Measurements from ENCODE around the gene PCDH15.

Gene PCDH15

DNA sequence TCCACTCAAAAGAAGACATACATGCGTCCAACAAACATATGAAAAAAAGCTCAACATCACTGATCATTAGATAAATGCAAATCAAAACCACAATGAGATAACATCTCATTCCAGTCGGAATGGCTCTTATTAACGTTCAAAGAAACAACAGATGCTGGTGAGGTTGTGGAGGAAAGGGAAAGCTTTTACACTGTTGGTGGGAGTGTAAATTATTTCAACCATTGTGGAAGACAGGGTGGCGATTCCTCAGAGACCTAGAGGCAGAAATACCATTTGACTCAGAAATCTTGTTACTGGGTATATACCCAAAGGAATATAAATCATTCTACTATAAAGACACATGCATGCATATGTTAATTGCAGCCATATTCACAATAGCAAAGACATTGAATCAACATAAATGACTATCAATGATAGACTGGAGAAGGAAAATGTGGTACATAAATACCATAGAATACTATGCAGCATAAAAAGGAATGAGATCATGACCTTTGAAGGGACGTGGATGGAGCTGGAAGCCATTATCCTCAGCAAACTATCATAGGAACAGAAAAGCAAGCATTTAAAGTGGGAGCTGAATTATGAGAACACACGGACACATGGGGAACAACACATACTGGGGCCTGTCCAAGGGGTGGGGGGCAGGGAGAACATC is 28.4 kb downstream of the PCDH15 start:
- no peaks in the 10 kb centered on the region for H3K79me2 ChIP-seq (ENCODE audit: insufficient read depth, low read length)
- H3K9me2 ChIP-seq (replicated peaks; ENCODE audit: low read depth, low read length), result no peaks in the 10 kb centered on the region
- H3K9me3 ChIP-seq (ENCODE audit: insufficient read depth, low read depth, low read length), result no peaks in the 10 kb centered on the region
- no peaks in the 10 kb centered on the region for H4K20me1 ChIP-seq (ENCODE audit: insufficient read depth, low read length, poor library complexity, severe bottlenecking)
- no peak overlapping the region for H2AFZ ChIP-seq (ENCODE audit: low read length)
- no peaks in the 10 kb centered on the region for H3F3A ChIP-seq (ENCODE audit: low read depth)
- H3K36me3 ChIP-seq (ENCODE audit: insufficient read depth, low read length), result no peaks in the 10 kb centered on the region
- H3K9ac ChIP-seq (ENCODE audit: low read depth, low read length, poor library complexity, severe bottlenecking), result no peak overlapping the region
- H3K4me1 ChIP-seq (ENCODE audit: insufficient read depth, low read length, poor library complexity, severe bottlenecking), result no peaks in the 10 kb centered on the region
- H3K4me2 ChIP-seq (ENCODE audit: low read depth, low read length, poor library complexity, severe bottlenecking), result no peak overlapping the region
- TF ChIP-seq CTCF (conservative IDR thresholded peaks at IDR 0.05; ENCODE audit: low read length) (no peak), EZH2phosphoT487 (IDR thresholded peaks at IDR 0.05; ENCODE audit: borderline replicate concordance) (no peak)
- H3K27me3 ChIP-seq (ENCODE audit: insufficient read depth, low read length, poor library complexity, severe bottlenecking), result no peaks in the 10 kb centered on the region
- no peak overlapping the region for H3K4me3 ChIP-seq (ENCODE audit: low read length, poor library complexity, severe bottlenecking)

- Histone ChIP-seq H3K9me2 (replicated peaks; ENCODE audit: low read depth, low read length) (no peaks in the 10 kb centered on the region), H3K4me2 (ENCODE audit: low read depth, low read length, poor library complexity, severe bottlenecking) (no peak overlapping the region), H3K4me1 (ENCODE audit: insufficient read depth, low read length, poor library complexity, severe bottlenecking) (no peaks in the 10 kb centered on the region), H3K79me2 (ENCODE audit: insufficient read depth, low read length) (no peaks in the 10 kb centered on the region), H3K9ac (ENCODE audit: low read depth, low read length, poor library complexity, severe bottlenecking) (no peak overlapping the region), H3K4me3 (ENCODE audit: low read length, poor library complexity, severe bottlenecking) (no peak overlapping the region), H4K20me1 (ENCODE audit: insufficient read depth, low read length, poor library complexity, severe bottlenecking) (no peaks in the 10 kb centered on the region), H2AFZ (ENCODE audit: low read length) (no peak overlapping the region), H3K27me3 (ENCODE audit: insufficient read depth, low read length, poor library complexity, severe bottlenecking) (no peaks in the 10 kb centered on the region), H3F3A (ENCODE audit: low read depth) (no peaks in the 10 kb centered on the region), H3K9me3 (ENCODE audit: insufficient read depth, low read depth, low read length) (no peaks in the 10 kb centered on the region), H3K36me3 (ENCODE audit: insufficient read depth, low read length) (no peaks in the 10 kb centered on the region)
- no peak for TF ChIP-seq CTCF (conservative IDR thresholded peaks at IDR 0.05; ENCODE audit: low read length)
- TF ChIP-seq EZH2phosphoT487 (IDR thresholded peaks at IDR 0.05; ENCODE audit: borderline replicate concordance), result no peak
These were observed 32.0 kb downstream of the PCDH15 start for GRCh38 chr10:54769051-54769450.

DNA sequence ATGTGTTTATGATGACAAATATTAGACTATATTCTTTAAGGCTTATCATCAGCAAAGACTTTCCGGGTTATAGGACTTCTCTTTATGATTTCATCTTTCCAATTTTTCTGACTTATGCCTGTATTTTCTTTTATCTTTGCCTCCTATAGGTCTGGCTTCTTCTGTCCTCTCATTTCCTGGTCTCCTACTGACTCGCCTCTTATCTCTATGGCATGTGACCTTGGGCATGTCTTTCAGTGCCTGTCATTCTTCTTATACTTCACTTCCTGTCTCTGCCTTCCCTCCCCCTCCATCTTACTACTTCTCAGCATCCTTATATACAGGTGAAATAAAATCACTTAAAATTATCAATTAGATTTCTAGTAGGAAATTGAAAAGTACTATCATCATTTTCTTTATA is 42.2 kb downstream of the PCDH15 start:
- H3K4me2 ChIP-seq (ENCODE audit: low read depth, low read length, poor library complexity, severe bottlenecking), result no peak overlapping the region
- no peak overlapping the region for H3K9ac ChIP-seq (ENCODE audit: low read depth, low read length, poor library complexity, severe bottlenecking)
- H3K79me2 ChIP-seq (ENCODE audit: insufficient read depth, low read length), result no peaks in the 10 kb centered on the region
- H3K4me1 ChIP-seq (ENCODE audit: insufficient read depth, low read length, poor library complexity, severe bottlenecking), result no peaks in the 10 kb centered on the region
- no peaks in the 10 kb centered on the region for H3K9me2 ChIP-seq (replicated peaks; ENCODE audit: low read depth, low read length)
- no peaks in the 10 kb centered on the region for H3F3A ChIP-seq (ENCODE audit: low read depth)
- H3K36me3 ChIP-seq (ENCODE audit: insufficient read depth, low read length), result no peaks in the 10 kb centered on the region
- TF ChIP-seq EZH2phosphoT487 (IDR thresholded peaks at IDR 0.05; ENCODE audit: borderline replicate concordance), result no peak
- no peak for TF ChIP-seq CTCF (conservative IDR thresholded peaks at IDR 0.05; ENCODE audit: low read length)
- H4K20me1 ChIP-seq (ENCODE audit: insufficient read depth, low read length, poor library complexity, severe bottlenecking), result no peaks in the 10 kb centered on the region
- no peak overlapping the region for H3K4me3 ChIP-seq (ENCODE audit: low read length, poor library complexity, severe bottlenecking)
- no peaks in the 10 kb centered on the region for H3K27me3 ChIP-seq (ENCODE audit: insufficient read depth, low read length, poor library complexity, severe bottlenecking)
- H2AFZ ChIP-seq (ENCODE audit: low read length), result no peak overlapping the region
- no peaks in the 10 kb centered on the region for H3K9me3 ChIP-seq (ENCODE audit: insufficient read depth, low read depth, low read length)

Data from Loucy (cell line).